ENCODE data around the gene C2orf80. TPM values are rescaled to one million over a fixed set of nuclear protein-coding genes. Genes with fewer than 3 reads are reported as not detected.
A peak's percentile ranks its signal among the peaks of the same experiment; 100 is the strongest.

The C2orf80 gene
- total RNA-seq, 1 experiment from 2014 or later: not detected

- H3K36me3 ChIP-seq: no peaks in the 10 kb centered on the region
- no peaks in the 10 kb centered on the region for H3K9me3 ChIP-seq
- no peak for DNase-seq
- H3K27me3 ChIP-seq: no peaks in the 10 kb centered on the region
- H3K4me3 ChIP-seq: no peak overlapping the region
Measured at GRCh38 chr2:208186893-208187292, 2.9 kb downstream of the C2orf80 start.

- H3K9me3 ChIP-seq: no peaks in the 10 kb centered on the region
Measured at GRCh38 chr2:208186465-208186864, 3.4 kb downstream of the C2orf80 start.

GRCh38 chr2:208183972-208184705 is 5.7 kb downstream of the C2orf80 start:
- Histone ChIP-seq H3K4me3 (no peak overlapping the region), H3K9me3 (no peaks in the 10 kb centered on the region), H3K36me3 (no peaks in the 10 kb centered on the region), H3K27me3 (no peaks in the 10 kb centered on the region)
- no peak for DNase-seq

More at GRCh38 chr2:208186465-208186864, 3.4 kb downstream of the C2orf80 start:
- Histone ChIP-seq H3K4me3 (no peak overlapping the region), H3K36me3 (no peaks in the 10 kb centered on the region), H3K27me3 (no peaks in the 10 kb centered on the region)
- DNase-seq: no peak

DNA sequence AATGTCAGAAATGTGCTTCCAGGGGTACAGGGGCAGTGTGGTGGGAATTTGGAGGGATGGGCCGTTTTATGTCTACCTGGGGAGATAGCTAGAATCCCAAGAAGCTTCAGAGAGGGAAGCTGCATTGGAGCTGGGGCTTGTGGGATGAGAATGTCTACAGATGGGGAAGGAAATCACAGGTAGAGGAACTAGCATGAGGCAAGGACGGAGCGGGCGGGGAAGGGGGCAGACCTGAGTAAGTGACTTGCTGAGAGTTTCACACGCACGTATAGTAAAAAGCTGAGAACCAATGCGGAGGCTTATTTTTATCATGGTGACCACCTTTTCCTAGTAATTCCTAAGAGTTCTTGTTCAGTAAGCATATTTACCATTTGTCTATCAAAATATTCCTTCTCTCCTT is 6.3 kb downstream of the C2orf80 start:
- no peaks in the 10 kb centered on the region for H3K36me3 ChIP-seq
- H3K27me3 ChIP-seq: no peaks in the 10 kb centered on the region
- H3K9me3 ChIP-seq: no peaks in the 10 kb centered on the region
- no peak for DNase-seq
- no peak overlapping the region for H3K4me3 ChIP-seq

DNA sequence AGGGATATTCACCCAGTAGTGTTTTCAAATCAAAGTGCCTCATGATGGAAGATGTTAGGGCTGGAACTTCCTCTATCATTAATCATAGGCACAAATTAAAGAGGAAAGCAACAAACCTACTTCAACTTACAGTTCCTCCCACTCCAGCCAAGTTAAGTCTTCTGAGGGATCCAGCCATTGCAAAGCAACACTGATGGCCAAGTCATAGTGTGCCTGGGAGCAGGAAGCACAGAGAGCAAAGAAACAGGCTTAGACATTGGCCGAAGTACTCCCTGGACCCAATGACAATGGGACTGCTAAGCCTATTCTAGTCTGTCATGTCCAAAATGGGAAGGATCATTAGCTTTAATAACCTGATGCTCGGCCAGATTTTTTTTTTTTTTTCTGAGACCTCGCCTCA is 7.0 kb downstream of the C2orf80 start:
- DNase-seq: no peak
- Histone ChIP-seq H3K27me3 (no peaks in the 10 kb centered on the region), H3K36me3 (no peaks in the 10 kb centered on the region)

GRCh38 chr2:208179028-208179609 is 10.7 kb downstream of the C2orf80 start:
- Histone ChIP-seq H3K36me3 (no peaks in the 10 kb centered on the region), H3K4me3 (no peak overlapping the region), H3K9me3 (no peaks in the 10 kb centered on the region), H3K27me3 (no peaks in the 10 kb centered on the region)
- no peak for DNase-seq

More for the DNA sequence above, 7.0 kb downstream of the C2orf80 start:
- Histone ChIP-seq H3K4me3 (no peak overlapping the region), H3K9me3 (no peaks in the 10 kb centered on the region)

- Histone ChIP-seq H3K27me3 (no peaks in the 10 kb centered on the region; the same call in 1 of the 2 replicates), H3K4me3 (no peak overlapping the region), H3K36me3 (no peaks in the 10 kb centered on the region), H3K9me3 (no peaks in the 10 kb centered on the region)
- no peak for DNase-seq
Measured at GRCh38 chr2:208175840-208176153, 14.0 kb downstream of the C2orf80 start.

DNA sequence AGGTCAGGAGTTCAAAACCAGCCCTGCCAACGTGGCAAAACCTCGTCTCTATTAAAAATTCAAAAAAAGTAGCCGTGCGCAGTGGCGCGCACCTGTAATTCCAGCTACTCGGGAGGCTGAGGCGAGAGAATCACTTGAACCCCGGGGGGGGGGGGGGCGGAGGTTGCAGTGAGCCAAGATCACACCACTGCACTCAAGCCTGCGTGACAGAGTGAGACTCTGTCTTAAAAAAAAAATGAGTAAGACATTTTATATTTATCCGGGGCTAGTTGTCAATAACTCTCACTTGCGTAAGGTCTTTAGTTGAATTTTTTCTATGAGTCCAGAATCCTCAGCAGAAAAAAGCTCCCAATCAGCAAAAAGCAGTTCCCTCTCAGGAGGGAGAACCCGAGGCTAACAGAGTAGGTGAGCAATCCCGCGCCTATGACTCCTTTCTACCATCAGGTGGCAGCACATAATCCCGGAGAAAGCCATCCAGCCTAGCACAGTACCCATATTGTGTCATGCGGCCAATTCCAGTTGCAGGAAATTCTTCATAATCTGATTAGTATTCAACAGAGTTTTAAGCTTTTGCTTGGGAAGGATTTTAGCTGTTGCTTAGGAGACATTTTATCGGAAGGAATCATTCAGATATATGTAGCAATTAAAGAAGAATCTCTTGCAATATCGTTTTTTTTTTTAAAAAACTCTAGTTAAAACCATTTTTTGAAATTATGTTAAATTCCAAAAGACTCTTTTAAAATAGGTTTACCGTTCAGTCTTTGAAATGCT is 14.6 kb downstream of the C2orf80 start:
- no peaks in the 10 kb centered on the region for H3K9me3 ChIP-seq
- H3K27me3 ChIP-seq: no peaks in the 10 kb centered on the region; the same call in 1 of the 2 replicates
- no peaks in the 10 kb centered on the region for H3K36me3 ChIP-seq
- peak; percentile 66 for DNase-seq
- H3K4me3 ChIP-seq: no peak overlapping the region

DNA sequence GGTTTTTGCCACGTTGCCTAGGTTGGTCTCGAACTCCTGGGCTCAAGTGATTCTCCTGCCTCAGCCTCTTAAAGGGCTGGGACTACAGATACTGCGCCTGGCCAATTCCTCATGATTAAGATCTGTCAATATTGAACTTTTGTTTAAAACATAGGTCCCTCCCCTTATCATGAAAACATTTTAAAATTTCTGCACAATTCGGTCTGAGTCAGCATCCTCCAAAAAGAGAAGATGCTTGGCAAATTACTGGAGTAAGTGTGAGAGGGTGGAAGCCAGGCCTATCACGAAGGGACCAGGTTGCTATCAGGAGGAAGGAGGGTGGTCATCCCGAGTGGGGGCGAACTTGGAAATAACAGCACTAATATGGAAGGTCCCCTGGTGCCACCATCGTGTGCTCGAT is 15.7 kb downstream of the C2orf80 start:
- DNase-seq: no peak
- no peaks in the 10 kb centered on the region; the same call in 1 of the 2 replicates for H3K27me3 ChIP-seq
- H3K4me3 ChIP-seq: no peak overlapping the region
- no peaks in the 10 kb centered on the region for H3K9me3 ChIP-seq
- H3K36me3 ChIP-seq: no peaks in the 10 kb centered on the region

- no peak for DNase-seq
- no peak overlapping the region for H3K4me3 ChIP-seq
- H3K9me3 ChIP-seq: no peaks in the 10 kb centered on the region
- no peaks in the 10 kb centered on the region for H3K36me3 ChIP-seq
- no peaks in the 10 kb centered on the region; the same call in 1 of the 2 replicates for H3K27me3 ChIP-seq
Measured at GRCh38 chr2:208172125-208172524, 17.7 kb downstream of the C2orf80 start.

DNA sequence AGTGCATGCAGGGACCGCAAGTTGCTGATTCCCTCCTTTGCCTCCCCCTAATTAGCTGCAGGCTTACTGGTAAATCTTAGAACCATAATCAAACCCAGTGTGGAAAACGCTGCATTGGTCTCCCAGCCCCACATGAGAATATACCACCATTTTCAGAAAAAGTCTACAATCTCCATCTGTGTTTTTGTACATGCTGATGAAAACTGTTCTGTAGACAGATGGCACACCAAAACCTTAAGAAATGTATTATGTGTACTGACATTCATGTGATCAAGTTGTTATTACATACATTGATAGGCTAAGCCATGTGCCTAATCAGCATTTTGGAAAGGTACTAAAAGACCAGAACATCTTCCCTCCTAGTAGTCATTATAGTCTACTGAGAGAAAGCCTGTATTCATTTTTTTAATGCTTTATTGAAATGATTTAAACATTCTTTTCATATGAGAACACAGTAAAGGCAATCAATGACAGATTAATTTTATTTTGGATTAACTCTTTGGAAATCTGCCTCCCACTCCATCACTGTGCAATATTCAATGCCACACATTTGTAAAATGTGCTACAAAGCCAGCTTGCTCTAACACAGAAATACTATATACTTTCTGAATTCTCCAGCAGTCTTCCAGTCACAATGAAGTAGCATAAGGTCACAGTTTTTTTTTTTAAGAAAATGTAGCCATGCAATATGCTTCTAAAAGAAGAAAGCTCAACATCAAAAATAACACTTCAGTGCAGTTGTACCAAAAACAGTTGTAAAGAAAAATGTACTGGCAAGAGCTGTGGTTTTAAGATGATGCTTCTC is 24.7 kb downstream of the C2orf80 start:
- Histone ChIP-seq H3K9me3 (no peaks in the 10 kb centered on the region), H3K36me3 (no peaks in the 10 kb centered on the region), H3K4me3 (no peak overlapping the region), H3K27me3 (peaks cover 6% of the 10 kb centered on the region; the same call in 1 of the 2 replicates)
- DNase-seq: no peak

- H3K4me3 ChIP-seq: no peak within 1 kb of the TSS
Measured at GRCh38 chr2:208163489-208163888, 26.3 kb downstream of the C2orf80 start, which contains the start of gene CRYGA. CRYGA (minus strand) TSS chr2:208163589; CDS start chr2:208163556, 33 bp downstream.

GRCh38 chr2:208156439-208156838 is 33.4 kb downstream of the C2orf80 start:
- DNase-seq: no peak
- H3K27me3 ChIP-seq: no peaks in the 10 kb centered on the region
- H3K36me3 ChIP-seq: no peaks in the 10 kb centered on the region
- H3K4me3 ChIP-seq: no peak overlapping the region
- H3K9me3 ChIP-seq: no peaks in the 10 kb centered on the region

More at GRCh38 chr2:208163489-208163888, 26.3 kb downstream of the C2orf80 start, which contains the start of gene CRYGA:
- no peak for DNase-seq
- no peaks in the 10 kb centered on the region for H3K36me3 ChIP-seq
- no peaks in the 10 kb centered on the region for H3K9me3 ChIP-seq
- H3K27me3 ChIP-seq: peaks cover 6% of the 10 kb centered on the region; the same call in 1 of the 2 replicates

DNA sequence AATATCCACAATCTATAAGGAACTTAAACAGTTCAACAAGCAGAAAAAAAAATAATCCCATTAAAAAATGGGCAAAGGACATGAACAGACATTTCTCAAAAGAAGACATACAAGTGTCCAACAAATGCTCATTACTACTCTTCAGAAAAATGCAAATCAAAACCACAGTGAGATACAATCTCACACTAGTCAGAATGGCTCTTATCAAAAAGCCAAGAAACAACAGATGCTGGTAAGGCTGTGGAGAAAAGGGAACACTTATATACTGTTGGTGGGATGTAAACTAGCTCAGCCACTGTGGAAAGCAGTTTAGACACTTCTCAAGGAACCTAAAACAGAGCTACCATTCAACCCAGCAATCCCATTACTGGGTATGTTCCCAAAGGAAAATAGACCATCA is 36.7 kb downstream of the C2orf80 start:
- H3K4me3 ChIP-seq: no peak overlapping the region
- no peak for DNase-seq
- H3K27me3 ChIP-seq: no peaks in the 10 kb centered on the region
- no peaks in the 10 kb centered on the region for H3K9me3 ChIP-seq
- H3K36me3 ChIP-seq: no peaks in the 10 kb centered on the region

- Histone ChIP-seq H3K9me3 (no peaks in the 10 kb centered on the region), H3K4me3 (no peak overlapping the region), H3K36me3 (no peaks in the 10 kb centered on the region), H3K27me3 (no peaks in the 10 kb centered on the region)
- DNase-seq: no peak
Measured at GRCh38 chr2:208150956-208151355, 38.9 kb downstream of the C2orf80 start.

DNA sequence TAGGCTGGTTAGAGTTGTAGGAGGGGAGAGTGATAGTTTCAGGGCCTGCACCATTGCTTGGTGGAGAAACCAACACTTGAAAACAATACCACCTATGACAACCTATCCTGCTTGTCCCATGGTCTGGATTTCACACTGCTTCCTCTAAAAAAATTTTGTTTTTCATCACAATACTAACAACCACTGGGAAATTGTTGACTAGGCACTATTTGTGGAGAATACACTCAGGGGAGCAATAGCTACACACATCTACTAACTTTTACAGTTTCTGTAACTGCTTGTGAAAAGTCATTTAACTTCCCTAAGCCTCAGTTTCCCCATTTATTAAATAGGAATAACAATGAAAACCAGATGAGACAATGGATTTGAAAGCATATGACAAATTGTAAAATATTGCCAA is 39.7 kb downstream of the C2orf80 start:
- Histone ChIP-seq H3K36me3 (no peaks in the 10 kb centered on the region), H3K4me3 (no peak overlapping the region), H3K9me3 (no peaks in the 10 kb centered on the region), H3K27me3 (no peaks in the 10 kb centered on the region)
- no peak for DNase-seq

- Histone ChIP-seq H3K9me3 (no peaks in the 10 kb centered on the region), H3K4me3 (no peak overlapping the region), H3K36me3 (no peaks in the 10 kb centered on the region), H3K27me3 (no peaks in the 10 kb centered on the region)
- DNase-seq: no peak
Measured at GRCh38 chr2:208148803-208149202, 41.0 kb downstream of the C2orf80 start.

Data from MG63 (cell line).